HepG2 (cell line): ENCODE data around the gene STAP1. TPM values are rescaled to one million over a fixed set of nuclear protein-coding genes. Genes with fewer than 3 reads are reported as not detected.

Experiments used
- ATAC-seq: fragments of 200-7000 bp; cut with Tn5 transposase; 3 replicates; pipeline ENCODE4 v1.9.1; 2020; ENCODE audit warnings: mild to moderate bottlenecking, moderate library complexity
- BruUV-seq: library from RNA; stranded (reverse); fragments of 400-500 nt; replicated peaks from 2 replicates; lab custom pipeline; 2021; lab: Mats Ljungman, UMichigan
- CTCF ChIA-PET: fragments of 300-600 bp; formaldehyde crosslinking; extraction: SDS; loops from one replicate; lab custom pipeline; 2021; ENCODE audit warnings: low total read pairs, inconsistent platforms, low intra/inter-chr PET ratio; lab: Yijun Ruan, JAX
- POLR2A ChIA-PET: fragments of 350-600 bp; sonication (Branson Sonifier 250); formaldehyde crosslinking; loops from one replicate; lab custom pipeline; 2020; ENCODE audit warnings: antibody characterized with exemption, inconsistent platforms; lab: Yijun Ruan, JAX
- DNase-seq: peaks from one replicate; pipeline ENCODE4 v3.0.0-alpha.2; 2015; ENCODE audit warnings: low spot score
- FAIRE-seq: peaks from 3 replicates; lab custom pipeline; 2011; peaks lifted over from hg19 to GRCh38; lab: Jason Lieb, UNC
- H2AFZ ChIP-seq: one replicate; pipeline ENCODE4 v1.6.1; 2011; ENCODE audit warnings: low read length, inconsistent platforms
- H3K27ac ChIP-seq: fragments of 300-600 bp; 3 replicates; pipeline ENCODE4 v1.8.0; 2011; ENCODE audit warnings: mixed run types, mild to moderate bottlenecking, mixed read lengths, low read length, inconsistent platforms; ENCODE audit not compliant: insufficient read depth; ENCODE audit errors: extremely low read length
- H3K27me3 ChIP-seq, 2 experiments: fragments of 200-600 bp in 1 of 2; 2 replicates in 1 of 2; 3 replicates in 1 of 2; pipeline versions ENCODE4 v1.6.0 to v1.8.0; 2011; ENCODE audit warnings: low read length in 2 of 2, mild to moderate bottlenecking in 2 of 2, moderate library complexity in 2 of 2, inconsistent platforms in 1 of 2; ENCODE audit not compliant: insufficient read depth in 2 of 2, control insufficient read depth in 1 of 2
- H3K36me3 ChIP-seq, 2 experiments: fragments of 200-600 bp in 1 of 2; replicated peaks in 1 of 2; 2 replicates in 1 of 2; 3 replicates in 1 of 2; pipeline versions ENCODE4 v1.5.1 to v1.8.0; 2011; ENCODE audit warnings: low read length in 2 of 2, inconsistent platforms in 1 of 2; ENCODE audit not compliant: insufficient read depth in 2 of 2, control insufficient read depth in 1 of 2
- H3K4me1 ChIP-seq: 2 replicates; pipeline ENCODE4 v1.5.1; 2012; ENCODE audit warnings: low read length, inconsistent platforms; ENCODE audit not compliant: insufficient read depth
- H3K4me2 ChIP-seq: 2 replicates; pipeline ENCODE4 v1.6.0; 2011; ENCODE audit warnings: low read depth, low read length, inconsistent platforms
- H3K4me3 ChIP-seq, 3 experiments: fragments of 200-600 bp in 1 of 3; sonication (generic), shearing (Covaris generic) in 1 of 3; replicated peaks in 1 of 3; 2 replicates each; pipeline ENCODE4 v1.5.1; 2011 to 2016; ENCODE audit warnings: low read length in 3 of 3, inconsistent platforms in 2 of 3, low read depth in 2 of 3, mild to moderate bottlenecking in 2 of 3, control low read depth in 1 of 3, mixed read lengths in 1 of 3; ENCODE audit not compliant: insufficient read depth in 1 of 3
- H3K79me2 ChIP-seq: one replicate; pipeline ENCODE4 v1.6.1; 2011; ENCODE audit warnings: low read length, inconsistent platforms; ENCODE audit not compliant: insufficient read depth
- H3K9ac ChIP-seq: 2 replicates; pipeline ENCODE4 v1.6.0; 2011; ENCODE audit warnings: mild to moderate bottlenecking, low read depth, low read length, inconsistent platforms; ENCODE audit not compliant: insufficient read depth
- H3K9me3 ChIP-seq: 2 replicates; pipeline ENCODE4 v1.5.1; 2012; ENCODE audit warnings: mild to moderate bottlenecking, low read length
- H4K20me1 ChIP-seq: 2 replicates; pipeline ENCODE4 v1.6.0; 2011; ENCODE audit warnings: inconsistent platforms, mild to moderate bottlenecking, low read length, moderate library complexity; ENCODE audit not compliant: insufficient read depth
- BCL6 ChIP-seq: IDR thresholded peaks from 2 replicates; pipeline ENCODE4 v1.6.1; 2016; ENCODE audit warnings: missing genetic modification reagents, missing compliant biosample characterization
- EP300 ChIP-seq, 3 experiments: sonication (generic) in 1 of 3; formaldehyde crosslinking in 1 of 3; IDR thresholded peaks; 2 replicates each; pipeline versions ENCODE4 v1.5.1 to v1.6.1; 2011 to 2020; ENCODE audit warnings: low read depth in 2 of 3, low read length in 2 of 3, borderline replicate concordance in 1 of 3, improper control_type of control experiment in 1 of 3, mild to moderate bottlenecking in 1 of 3, missing genetic modification reagents in 1 of 3, moderate library complexity in 1 of 3
- HMG20B ChIP-seq: conservative IDR thresholded peaks from 2 replicates; pipeline ENCODE4 v1.6.1; 2016; ENCODE audit warnings: missing genetic modification reagents, missing compliant biosample characterization
- HNRNPL ChIP-seq: fragments of 200-400 bp; formaldehyde crosslinking; IDR thresholded peaks from 2 replicates; pipeline ENCODE4 v1.6.1; 2017; ENCODE audit warnings: mild to moderate bottlenecking, low read depth, low read length
- KAT7 ChIP-seq: IDR thresholded peaks from 2 replicates; pipeline ENCODE4 v1.6.1; 2018; ENCODE audit warnings: borderline replicate concordance, missing compliant biosample characterization
- KDM4B ChIP-seq: sonication (generic); formaldehyde crosslinking; IDR thresholded peaks from 2 replicates; pipeline ENCODE4 v1.4.0; 2020; ENCODE audit warnings: missing genetic modification reagents
- PHB2 ChIP-seq: fragments of 450-650 bp; IDR thresholded peaks from 2 replicates; pipeline ENCODE4 v1.6.1; 2018; ENCODE audit not compliant: partially characterized antibody
- RNF2 ChIP-seq: fragments of 450-650 bp; conservative IDR thresholded peaks from 2 replicates; pipeline ENCODE4 v1.6.1; 2016; ENCODE audit warnings: low read depth
- TBL1XR1 ChIP-seq: fragments of 150-350 bp; IDR thresholded peaks from 2 replicates; pipeline ENCODE4 v1.6.1; 2014; ENCODE audit warnings: borderline replicate concordance, low read length; ENCODE audit not compliant: partially characterized antibody
- ZNF276 ChIP-seq: sonication (generic); formaldehyde crosslinking; IDR thresholded peaks from 2 replicates; pipeline ENCODE4 v1.4.0; 2020; ENCODE audit warnings: mild to moderate bottlenecking, low read depth, missing genetic modification reagents
- ZNF644 ChIP-seq: IDR thresholded peaks from 2 replicates; pipeline ENCODE4 v1.6.1; 2016; ENCODE audit warnings: low read depth
- WGBS: methylation state at CpG from one replicate; pipeline ENCODE4 v1.1.6; 2017; ENCODE audit warnings: low lambda C conversion rate; 5-methylcytosine and 5-hydroxymethylcytosine counted together
- in situ Hi-C: cut with HindIII; loops from 2 replicates; pipeline ENCODE4 v1.10.0; 2017; ENCODE audit warnings: low pct_unique_long_range_greater_than_20kb; ENCODE audit not compliant: extremely low pct_ligation_motif_present
- intact Hi-C: fragments of 100-400 bp; cut with micrococcal nuclease; formaldehyde crosslinking; loops from one replicate; pipeline ENCODE4 v1.10.0; 2022; ENCODE audit not compliant: unreplicated experiment
- polyA plus RNA-seq, 8 experiments: library from polyadenylated mRNA; depleted of rRNA in 3 of 8; stranded (reverse) in 7 of 8; unstranded in 1 of 8; fragments of >200 nt; fragmentation: Illumina TruSeq in 4 of 8; extraction: Trizol in 4 of 8; gene quantifications; 2 replicates each; pipeline versions ENCODE4 v1.2.1 to v1.2.3, GENCODE V29; 2011 to 2016; ENCODE audit warnings: low read depth in 4 of 8, missing spikeins in 1 of 8, mixed read lengths in 1 of 8; ENCODE audit not compliant: insufficient read depth in 1 of 8
- total RNA-seq, 5 experiments: library from RNA; depleted of rRNA; stranded (reverse); fragments of >200 nt; fragmentation: Illumina TruSeq; extraction: Trizol; gene quantifications; 2 replicates each; pipeline ENCODE4 v1.2.3, GENCODE V29; 2016; ENCODE audit warnings: low read depth in 1 of 5

Gene STAP1
- total and polyA plus RNA-seq, 2 of the 13 experiments (the other 11 are each of a cell fraction or from before 2014, with no cell fraction given): not detected

DNA sequence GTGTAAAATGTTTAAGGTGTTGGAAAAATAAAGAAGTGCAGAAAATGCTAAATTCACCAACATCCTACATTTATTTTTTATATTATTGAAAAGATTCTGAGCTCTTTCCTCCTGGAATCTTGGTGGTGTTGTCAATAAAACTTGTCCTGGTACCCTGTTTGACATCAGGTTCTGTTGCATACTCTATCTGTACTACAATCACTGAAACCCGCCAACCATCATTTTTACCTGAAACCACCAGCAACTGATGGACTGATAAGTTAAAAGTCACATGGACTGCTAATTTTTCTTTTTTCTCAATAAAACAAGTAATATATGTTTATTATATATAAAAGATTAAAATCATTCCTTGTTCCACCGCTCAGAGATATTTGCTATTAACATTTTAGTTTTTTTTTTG is 23.4 kb downstream of the STAP1 start:
- 46% methylated on average over 2 of the region's 2 CpGs for WGBS
- TF ChIP-seq TBL1XR1 (no peak), KDM4B (CRISPR knock-in tag) (no peak), EP300 (IDR thresholded peaks at IDR 0.05; ENCODE audit: low read depth in 2 of 2, low read length in 2 of 2) (no peak), EP300 (CRISPR knock-in tag; IDR thresholded peaks at IDR 0.05; ENCODE audit: borderline replicate concordance) (no peak), ZNF276 (CRISPR knock-in tag) (no peak), PHB2 (no peak), BCL6 (CRISPR knock-in tag) (no peak), RNF2 (no peak), HNRNPL (no peak), ZNF644 (no peak), KAT7 (CRISPR knock-in tag) (no peak), HMG20B (CRISPR knock-in tag) (no peak)
- TF ChIP-seq, all 625 proteins: peak for 0
- no peaks in the 10 kb centered on the region for H3K9me3 ChIP-seq
- intact Hi-C loops: no loop called here
- no peak overlapping the region for H3K4me3 ChIP-seq
- in situ Hi-C loops: no loop called here
- no peak for ATAC-seq
- H3K4me1 ChIP-seq: no peaks in the 10 kb centered on the region
- no peak for DNase-seq
- no peak for FAIRE-seq
- H3K27me3 ChIP-seq: no peaks in the 10 kb centered on the region
- H3K27ac ChIP-seq: no peak overlapping the region
- H2AFZ ChIP-seq: no peak overlapping the region
- no peaks in the 10 kb centered on the region for H4K20me1 ChIP-seq
- no peak overlapping the region for H3K9ac ChIP-seq
- POLR2A ChIA-PET: no interaction called here
- CTCF ChIA-PET: no interaction called here
- H3K79me2 ChIP-seq: no peaks in the 10 kb centered on the region
- no TSS peak for BruUV-seq
- no peaks in the 10 kb centered on the region for H3K36me3 ChIP-seq
- no peak overlapping the region for H3K4me2 ChIP-seq
